ENCODE results near the gene TSPAN9. TPM values are rescaled to one million over a fixed set of nuclear protein-coding genes. Genes with fewer than 3 reads are reported as not detected.

Gene TSPAN9
- total RNA-seq, 1 experiment from 2014 or later: 13.4 TPM

GRCh38 chr12:3044141-3044630, 33.0 kb upstream of the TSPAN9 start:
- Mint-ChIP-seq H3K9me3 (ENCODE audit: unreplicated experiment) (no peaks in the 10 kb centered on the region), H3K4me1 (ENCODE audit: insufficient read depth, unreplicated experiment) (peaks cover 10% of the 10 kb centered on the region), H3K27ac (ENCODE audit: low read depth, unreplicated experiment) (no peak overlapping the region), H3K4me3 (ENCODE audit: unreplicated experiment) (no peak overlapping the region), H3K36me3 (ENCODE audit: insufficient read depth, unreplicated experiment) (peaks cover 15% of the 10 kb centered on the region), H3K27me3 (ENCODE audit: insufficient read depth, unreplicated experiment) (peaks cover under 1% of the 10 kb centered on the region)
- DNase-seq (ENCODE audit: unreplicated experiment): no peak
- ChIA-PET CTCF (no interaction called here), POLR2A (no interaction called here)
- intact Hi-C loops (cut with micrococcal nuclease): no loop called here
- no peak for TF ChIP-seq CTCF (IDR thresholded peaks at IDR 0.05; ENCODE audit: unreplicated experiment)
- BruUV-seq (replicated peaks): no TSS peak

GRCh38 chr12:3045494-3045893, 31.7 kb upstream of the TSPAN9 start:
- Mint-ChIP-seq H3K36me3 (ENCODE audit: insufficient read depth, unreplicated experiment) (peaks cover 5% of the 10 kb centered on the region), H3K4me1 (ENCODE audit: insufficient read depth, unreplicated experiment) (peaks cover 14% of the 10 kb centered on the region), H3K9me3 (ENCODE audit: unreplicated experiment) (no peaks in the 10 kb centered on the region), H3K27ac (ENCODE audit: low read depth, unreplicated experiment) (no peak overlapping the region), H3K27me3 (ENCODE audit: insufficient read depth, unreplicated experiment) (peaks cover 14% of the 10 kb centered on the region), H3K4me3 (ENCODE audit: unreplicated experiment) (no peak overlapping the region)
- no peak for DNase-seq (ENCODE audit: unreplicated experiment)
- POLR2A ChIA-PET: interaction anchor here (0.7 kb wide), 1 partner anchor 110 kb away, joined by 3 read pairs; no protein-coding TSS in a partner anchor
- no TSS peak for BruUV-seq (replicated peaks)
- CTCF ChIA-PET: interaction anchor here (0.5 kb wide), 1 partner anchor 39 kb away, joined by 3 read pairs; no protein-coding TSS in a partner anchor
- TF ChIP-seq CTCF (IDR thresholded peaks at IDR 0.05; ENCODE audit: unreplicated experiment): no peak
- intact Hi-C loops (cut with micrococcal nuclease): no loop called here

GRCh38 chr12:3045989-3046388, 31.2 kb upstream of the TSPAN9 start:
- DNase-seq (ENCODE audit: unreplicated experiment): no peak
- peaks cover 18% of the 10 kb centered on the region for H3K27me3 Mint-ChIP-seq (ENCODE audit: insufficient read depth, unreplicated experiment)
- TF ChIP-seq CTCF (IDR thresholded peaks at IDR 0.05; ENCODE audit: unreplicated experiment): no peak
- no peak overlapping the region for H3K27ac Mint-ChIP-seq (ENCODE audit: low read depth, unreplicated experiment)
- POLR2A ChIA-PET: no interaction called here
- no TSS peak for BruUV-seq (replicated peaks)
- H3K9me3 Mint-ChIP-seq (ENCODE audit: unreplicated experiment): no peaks in the 10 kb centered on the region
- no peaks in the 10 kb centered on the region for H3K36me3 Mint-ChIP-seq (ENCODE audit: insufficient read depth, unreplicated experiment)
- H3K4me3 Mint-ChIP-seq (ENCODE audit: unreplicated experiment): no peak overlapping the region
- CTCF ChIA-PET: interaction anchor here (0.6 kb wide), 2 partner anchors 111 to 1062 kb away, joined by 3 read pairs; no protein-coding TSS in a partner anchor
- H3K4me1 Mint-ChIP-seq (ENCODE audit: insufficient read depth, unreplicated experiment): peaks cover 18% of the 10 kb centered on the region
- intact Hi-C loops (cut with micrococcal nuclease): no loop called here

- intact Hi-C loops (cut with micrococcal nuclease): no loop called here
- Mint-ChIP-seq H3K4me3 (ENCODE audit: unreplicated experiment) (no peak overlapping the region), H3K9me3 (ENCODE audit: unreplicated experiment) (no peaks in the 10 kb centered on the region), H3K27ac (ENCODE audit: low read depth, unreplicated experiment) (no peak overlapping the region), H3K36me3 (ENCODE audit: insufficient read depth, unreplicated experiment) (no peaks in the 10 kb centered on the region), H3K4me1 (ENCODE audit: insufficient read depth, unreplicated experiment) (peaks cover 20% of the 10 kb centered on the region), H3K27me3 (ENCODE audit: insufficient read depth, unreplicated experiment) (peaks cover 25% of the 10 kb centered on the region)
- ChIA-PET CTCF (interaction anchor here (0.6 kb wide), 2 partner anchors 112 to 1061 kb away, joined by 3 read pairs; no protein-coding TSS in a partner anchor), POLR2A (no interaction called here)
- peak; percentile 73 for DNase-seq (ENCODE audit: unreplicated experiment)
- TF ChIP-seq CTCF (IDR thresholded peaks at IDR 0.05; ENCODE audit: unreplicated experiment): no peak
- BruUV-seq (replicated peaks): no TSS peak
Measured at GRCh38 chr12:3046441-3047200, 30.6 kb upstream of the TSPAN9 start.

Data from MCF 10A (cell line).